ENCODE measurements around the gene MAP4K5.
"Not testable (repeated sequence)": the region's sequence is repeated elsewhere in the genome, so short reads cannot be mapped to it uniquely, and the experiment has no call there.

MAP4K5 gene

GRCh38 chr14:50531595-50532501, 521 bp downstream of the MAP4K5 start:
- no peak for DNase-seq

- DNase-seq: no peak
These were observed 1.5 kb downstream of the MAP4K5 start for GRCh38 chr14:50530794-50531365.

GRCh38 chr14:50530358-50530757, 2.0 kb downstream of the MAP4K5 start:
- no peak for DNase-seq

GRCh38 chr14:50529288-50530179, 2.8 kb downstream of the MAP4K5 start:
- no peak for DNase-seq

- DNase-seq: no peak
These were observed 4.4 kb downstream of the MAP4K5 start for GRCh38 chr14:50528000-50528399.

GRCh38 chr14:50524731-50525515, 7.4 kb downstream of the MAP4K5 start:
- no peak for DNase-seq

GRCh38 chr14:50524060-50524459, 8.3 kb downstream of the MAP4K5 start:
- DNase-seq: no peak

GRCh38 chr14:50523271-50524041, 8.9 kb downstream of the MAP4K5 start:
- DNase-seq: no peak

- DNase-seq: no peak
These were observed 10.4 kb downstream of the MAP4K5 start for GRCh38 chr14:50521912-50522341.

- DNase-seq: no peak
These were observed 11.2 kb downstream of the MAP4K5 start for GRCh38 chr14:50520947-50521815.

- no peak for DNase-seq
These were observed 16.3 kb downstream of the MAP4K5 start for GRCh38 chr14:50516091-50516490.

GRCh38 chr14:50512463-50512862, 19.9 kb downstream of the MAP4K5 start:
- DNase-seq: no peak

- DNase-seq: no peak
These were observed 22.2 kb downstream of the MAP4K5 start for GRCh38 chr14:50510157-50510556.

GRCh38 chr14:50507078-50507477, 25.3 kb downstream of the MAP4K5 start:
- not testable (repeated sequence) for DNase-seq

GRCh38 chr14:50501642-50502041, 30.7 kb downstream of the MAP4K5 start:
- no peak for DNase-seq

- DNase-seq: no peak
These were observed 35.0 kb downstream of the MAP4K5 start for GRCh38 chr14:50497351-50497750.

- no peak for DNase-seq
These were observed 42.5 kb downstream of the MAP4K5 start for GRCh38 chr14:50489851-50490250.

- DNase-seq: no peak
These were observed 43.8 kb downstream of the MAP4K5 start for GRCh38 chr14:50488521-50488920.

GRCh38 chr14:50479041-50479440, 53.3 kb downstream of the MAP4K5 start:
- DNase-seq: no peak

- no peak for DNase-seq
These were observed 54.6 kb downstream of the MAP4K5 start for GRCh38 chr14:50477760-50478159.

- DNase-seq: no peak
These were observed 56.2 kb downstream of the MAP4K5 start for GRCh38 chr14:50476134-50476533.

Measured in activated T-cell treated with anti-CD3 and anti-CD28 coated beads, Interleukin-2, amount 50 U/mL, for 1 hour (primary cell).